Measurements from ENCODE around the gene BABAM2.
"Not testable (repeated sequence)": the region's sequence is repeated elsewhere in the genome, so short reads cannot be mapped to it uniquely, and the experiment has no call there.

The BABAM2 gene

DNA sequence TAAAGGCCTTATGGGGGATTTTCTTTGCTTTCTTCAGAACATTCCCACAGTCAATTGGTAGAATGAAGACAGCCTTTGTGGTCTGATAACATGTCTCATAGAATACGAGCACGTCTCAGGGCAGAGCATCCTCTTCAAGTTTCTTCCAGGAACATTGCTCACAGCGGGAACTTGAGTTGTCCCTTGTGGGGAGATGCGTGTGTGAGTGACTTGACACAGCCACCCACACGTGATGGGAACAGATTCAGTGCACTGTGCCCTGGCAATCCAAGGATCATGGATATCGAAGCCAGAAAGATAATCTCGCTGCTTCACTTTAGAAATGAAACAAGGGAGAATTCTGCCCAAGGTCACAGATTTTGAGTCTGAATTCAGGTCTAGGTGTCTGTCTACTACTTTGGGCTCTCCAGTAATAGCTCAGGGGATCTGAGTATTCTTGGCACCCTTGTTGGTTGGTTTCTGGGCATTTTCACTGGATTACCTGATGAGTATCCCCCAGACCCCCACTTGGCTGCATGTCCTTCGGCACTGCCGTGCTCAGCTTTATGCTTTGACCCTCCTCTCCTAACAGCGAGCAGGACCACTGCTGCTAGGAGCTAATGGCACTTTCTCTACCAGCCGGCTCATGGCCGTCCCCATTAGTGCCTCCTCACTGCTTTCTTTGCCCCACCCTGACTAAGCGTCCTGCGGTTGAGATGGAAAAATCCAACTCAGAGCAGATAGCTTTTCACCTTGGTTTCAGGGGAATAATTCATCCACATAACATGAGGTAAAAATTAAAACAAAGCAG is 426.2 kb downstream of the BABAM2 start:
- no peak for DNase-seq (ENCODE audit: low spot score)

DNA sequence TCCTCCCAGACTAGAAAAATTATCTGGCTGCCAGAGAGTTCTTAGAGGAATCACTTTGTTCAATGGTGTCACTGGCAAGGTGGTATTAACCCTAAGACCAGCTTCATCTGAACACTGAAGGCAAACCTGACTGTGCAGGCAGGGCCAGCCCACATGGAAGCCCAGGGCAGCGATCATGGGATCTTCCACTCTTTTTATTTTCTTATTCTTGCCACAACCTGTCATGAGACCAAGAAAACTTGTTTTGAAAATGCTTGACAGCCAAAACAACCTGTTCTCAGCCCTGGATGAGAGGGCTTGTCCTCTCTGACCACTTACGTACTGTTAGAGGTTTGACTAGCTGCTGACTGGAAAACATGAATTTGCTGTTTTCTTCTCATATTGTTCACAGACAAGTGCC is 426.9 kb downstream of the BABAM2 start:
- DNase-seq (ENCODE audit: low spot score), result no peak

DNA sequence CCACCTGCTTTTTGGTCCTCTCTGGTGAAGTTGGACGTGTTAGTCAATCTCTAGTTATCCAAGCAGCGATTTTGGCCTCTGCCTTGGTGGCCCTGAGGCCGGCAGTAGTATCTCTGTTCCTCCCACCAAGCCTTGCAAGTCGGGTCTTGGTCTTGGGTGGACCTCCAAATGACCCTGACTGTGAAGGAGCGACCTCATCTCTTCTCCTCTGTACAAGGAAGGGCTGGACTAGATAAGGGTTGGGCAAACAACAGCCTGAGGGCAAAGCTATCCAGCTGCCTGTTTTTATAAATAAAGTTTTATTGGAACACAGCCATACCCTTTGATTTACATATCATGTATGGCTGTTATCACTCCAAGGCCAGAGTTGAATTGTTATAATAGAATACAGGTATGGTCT is 427.5 kb downstream of the BABAM2 start:
- no peak for DNase-seq (ENCODE audit: low spot score)

DNA sequence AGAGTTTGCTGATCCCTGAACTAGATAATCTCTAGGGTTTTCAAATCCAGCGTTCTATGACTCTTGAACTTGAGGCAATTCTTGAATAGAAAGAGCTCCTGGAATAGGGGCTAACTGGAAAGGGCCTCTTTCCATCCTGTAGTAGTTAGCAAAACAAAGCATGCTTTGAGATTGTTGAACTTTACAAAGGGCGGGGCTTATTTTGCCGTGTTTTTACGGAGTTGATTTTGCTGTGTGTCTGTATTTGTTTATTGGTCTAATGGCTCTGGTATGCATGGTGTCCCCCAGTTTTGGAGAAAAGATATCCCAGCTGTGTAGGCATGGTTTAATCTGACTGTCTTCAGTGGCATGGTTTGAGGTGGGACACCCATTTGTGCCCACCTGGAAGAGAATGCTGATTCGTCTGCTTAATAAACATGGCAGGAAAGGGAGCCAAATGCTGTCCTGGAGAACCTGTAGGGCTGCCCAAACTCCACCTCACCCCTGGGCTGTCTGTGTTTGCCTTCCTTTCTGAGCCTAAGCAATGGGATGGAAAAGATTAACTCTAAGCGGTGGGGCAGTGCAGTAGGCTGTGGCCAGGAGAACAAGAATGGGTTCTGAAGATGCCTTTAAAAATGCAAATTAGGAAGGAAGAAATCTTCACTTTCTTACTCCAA is 428.1 kb downstream of the BABAM2 start:
- no peak for DNase-seq (ENCODE audit: low spot score)

DNA sequence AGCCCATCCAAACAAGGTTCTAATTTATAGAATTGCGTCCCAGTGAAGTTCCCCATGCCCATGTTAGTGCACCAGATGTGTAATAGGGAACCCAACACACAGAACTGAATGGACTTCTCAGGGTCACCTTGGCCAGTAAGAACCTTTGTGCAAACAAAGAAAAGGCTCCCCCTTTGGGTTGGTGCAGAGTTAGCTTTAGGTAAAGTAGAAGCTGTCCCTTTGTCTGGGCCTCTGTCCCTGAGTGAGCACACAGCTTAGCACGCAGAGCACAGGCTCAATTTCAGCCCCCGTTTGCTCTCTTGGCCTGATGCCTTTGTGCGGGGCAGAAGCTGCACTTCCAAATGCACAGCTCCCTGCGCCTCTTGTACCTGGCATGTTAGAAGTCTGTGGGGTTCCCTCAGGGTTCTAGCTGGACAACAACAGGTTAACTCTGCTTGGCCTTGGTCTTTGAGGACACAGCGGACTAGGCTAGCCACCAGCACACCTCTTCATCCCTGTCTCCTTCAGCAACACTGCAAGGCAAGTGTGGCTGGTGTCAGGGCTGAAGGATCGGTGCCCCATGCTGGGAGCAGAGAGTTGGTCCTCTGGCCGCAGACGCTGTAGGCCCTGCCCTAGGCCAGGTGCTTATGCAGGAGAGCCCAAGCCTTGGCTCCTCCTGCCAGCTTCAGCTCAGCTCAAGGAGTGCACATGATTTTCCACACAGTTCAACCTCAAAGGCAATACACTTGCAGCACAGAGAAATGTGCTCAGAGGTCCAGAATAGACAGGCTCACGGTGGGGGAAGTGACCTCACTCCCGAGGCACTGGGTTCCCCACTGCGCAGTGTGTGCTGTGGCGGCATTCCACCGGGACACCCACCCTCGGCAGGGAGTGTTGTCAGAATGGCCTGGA is 428.8 kb downstream of the BABAM2 start:
- DNase-seq (ENCODE audit: low spot score), result no peak

DNA sequence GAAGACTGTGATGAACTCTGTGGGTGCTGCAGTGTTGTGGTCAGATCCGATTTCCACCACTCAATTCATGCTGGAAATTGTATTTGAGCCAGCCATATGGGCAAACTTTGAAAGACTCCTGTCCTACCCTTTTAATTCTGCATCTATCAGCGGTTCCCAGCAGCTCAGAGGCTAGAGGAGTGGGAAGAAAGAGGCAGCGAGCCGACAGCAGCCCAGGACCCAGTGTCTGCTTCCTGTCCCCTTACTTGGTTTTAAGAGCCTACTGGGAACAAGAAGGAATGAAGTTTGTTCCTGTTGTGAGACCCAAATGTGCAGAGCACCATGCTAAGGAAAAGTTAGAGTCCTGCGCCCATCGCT is 429.5 kb downstream of the BABAM2 start:
- no peak for DNase-seq (ENCODE audit: low spot score)

DNA sequence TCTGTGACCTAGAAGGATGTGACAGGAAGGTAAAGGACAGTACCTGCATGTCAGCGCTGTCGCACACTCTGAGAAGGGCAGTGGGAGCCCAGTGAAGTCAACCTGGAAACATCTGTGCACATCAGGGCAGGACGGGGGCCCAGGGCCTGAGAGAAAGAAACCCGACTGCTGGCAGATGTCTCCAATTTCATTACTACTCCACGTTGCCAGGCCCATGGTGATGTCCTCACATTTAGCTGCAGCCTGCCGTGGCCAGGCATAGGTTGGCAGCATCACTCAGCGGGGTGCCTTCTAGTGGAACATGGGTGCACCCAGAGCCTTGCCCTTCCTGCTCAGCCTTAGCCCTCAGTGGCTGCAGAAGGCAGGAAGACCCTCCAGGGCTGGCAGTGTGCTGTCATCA is 429.8 kb downstream of the BABAM2 start:
- no peak for DNase-seq (ENCODE audit: low spot score)

DNA sequence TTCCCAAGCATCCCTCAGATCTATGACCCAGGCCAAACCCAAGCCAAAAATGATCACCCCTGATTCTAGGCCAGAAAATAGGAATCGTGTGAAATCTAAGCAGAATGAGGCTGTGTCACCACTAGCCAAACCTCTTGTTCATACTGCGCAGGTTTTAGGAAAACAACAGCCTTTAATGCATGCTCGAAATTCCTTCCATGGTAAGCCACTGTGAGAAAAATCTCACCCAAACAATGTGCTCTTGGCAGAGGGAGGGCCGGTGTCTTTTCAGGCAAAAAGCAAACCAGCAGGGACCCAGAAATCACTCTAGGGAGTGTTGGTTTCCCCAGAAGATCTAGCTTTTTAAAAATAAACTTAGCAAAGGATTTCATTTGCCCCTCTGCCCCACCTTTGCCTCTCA is 430.9 kb downstream of the BABAM2 start:
- no peak for DNase-seq (ENCODE audit: low spot score)

DNA sequence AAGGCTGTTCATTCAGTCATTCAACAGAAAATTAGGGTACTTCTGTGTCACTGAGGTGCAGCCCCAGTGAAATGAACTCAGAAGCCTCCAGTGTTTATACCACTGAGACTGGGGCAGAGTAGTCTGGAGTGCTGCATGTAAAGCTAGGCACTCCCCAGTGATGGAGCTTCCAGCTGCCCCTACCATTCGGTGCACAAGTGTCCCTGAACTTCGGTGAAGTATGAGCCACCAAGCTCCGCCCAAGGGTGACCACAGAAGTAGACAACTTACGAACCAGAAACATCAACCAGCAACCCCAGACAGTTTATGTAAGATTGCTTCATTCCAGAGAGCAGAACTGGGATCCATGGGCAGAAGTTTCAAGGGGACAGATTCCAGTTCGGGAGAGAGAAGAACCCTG is 431.5 kb downstream of the BABAM2 start:
- no peak for DNase-seq (ENCODE audit: low spot score)

DNA sequence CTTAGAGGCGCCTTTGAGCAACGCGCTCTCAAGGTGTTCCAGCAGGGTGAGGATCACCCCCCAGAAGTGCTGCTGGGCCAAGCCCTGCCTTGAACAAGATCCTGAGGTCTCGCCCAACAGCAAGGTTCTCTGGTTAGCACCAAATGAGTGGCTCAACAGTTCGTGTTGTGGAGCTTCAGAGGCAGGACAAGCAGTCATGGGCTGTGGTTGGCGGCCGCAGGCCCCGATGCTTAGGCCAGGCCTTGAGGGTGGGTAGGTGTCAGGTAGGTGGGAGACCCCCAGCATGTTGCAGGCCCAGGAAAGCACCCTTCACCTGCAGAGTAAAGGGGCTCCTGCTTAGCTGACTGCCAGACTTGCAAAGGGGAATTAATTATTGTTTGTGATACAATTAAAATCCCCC is 431.9 kb downstream of the BABAM2 start:
- DNase-seq (ENCODE audit: low spot score), result no peak

DNA sequence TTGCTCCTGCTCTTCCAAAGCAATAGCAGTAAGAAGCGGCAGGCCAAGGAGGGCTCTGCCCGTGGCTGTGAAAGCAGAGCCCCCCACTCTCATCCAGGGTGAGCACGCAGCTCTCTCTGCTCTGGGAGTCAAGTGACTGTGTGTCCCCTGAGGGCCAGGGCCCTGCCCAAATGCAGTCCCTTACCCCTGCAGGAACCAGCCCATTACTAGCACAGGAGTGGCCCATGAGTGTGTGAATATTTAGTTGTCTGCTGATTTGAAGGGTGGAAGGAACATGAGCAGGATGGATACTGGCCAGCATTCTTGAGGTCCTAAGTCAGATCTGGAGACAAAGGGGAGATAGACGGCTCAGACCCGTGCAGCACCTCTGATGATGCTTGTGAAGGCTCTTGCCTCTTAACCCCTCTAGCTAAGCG is 432.5 kb downstream of the BABAM2 start:
- DNase-seq (ENCODE audit: low spot score), result no peak

DNA sequence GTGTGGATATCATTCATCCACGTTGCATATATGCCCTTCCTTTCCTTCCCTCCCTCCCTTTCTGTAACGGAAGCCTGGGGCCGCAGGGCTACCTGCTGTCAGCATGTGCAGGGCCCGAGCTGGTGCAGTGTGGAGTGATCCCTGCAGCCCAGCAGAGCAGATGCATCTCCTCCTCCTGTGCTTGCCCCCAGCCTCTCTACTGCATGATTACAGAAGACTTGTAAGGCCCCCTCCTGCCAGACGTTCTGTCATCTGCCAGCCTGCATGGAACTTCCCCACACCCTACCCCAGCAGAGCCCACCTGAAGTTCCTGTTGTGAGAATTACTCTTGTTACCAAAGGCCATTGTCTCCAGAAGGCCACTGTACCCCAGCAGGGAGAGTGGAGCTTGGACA is 434.6 kb downstream of the BABAM2 start:
- DNase-seq (ENCODE audit: low spot score), result no peak

DNA sequence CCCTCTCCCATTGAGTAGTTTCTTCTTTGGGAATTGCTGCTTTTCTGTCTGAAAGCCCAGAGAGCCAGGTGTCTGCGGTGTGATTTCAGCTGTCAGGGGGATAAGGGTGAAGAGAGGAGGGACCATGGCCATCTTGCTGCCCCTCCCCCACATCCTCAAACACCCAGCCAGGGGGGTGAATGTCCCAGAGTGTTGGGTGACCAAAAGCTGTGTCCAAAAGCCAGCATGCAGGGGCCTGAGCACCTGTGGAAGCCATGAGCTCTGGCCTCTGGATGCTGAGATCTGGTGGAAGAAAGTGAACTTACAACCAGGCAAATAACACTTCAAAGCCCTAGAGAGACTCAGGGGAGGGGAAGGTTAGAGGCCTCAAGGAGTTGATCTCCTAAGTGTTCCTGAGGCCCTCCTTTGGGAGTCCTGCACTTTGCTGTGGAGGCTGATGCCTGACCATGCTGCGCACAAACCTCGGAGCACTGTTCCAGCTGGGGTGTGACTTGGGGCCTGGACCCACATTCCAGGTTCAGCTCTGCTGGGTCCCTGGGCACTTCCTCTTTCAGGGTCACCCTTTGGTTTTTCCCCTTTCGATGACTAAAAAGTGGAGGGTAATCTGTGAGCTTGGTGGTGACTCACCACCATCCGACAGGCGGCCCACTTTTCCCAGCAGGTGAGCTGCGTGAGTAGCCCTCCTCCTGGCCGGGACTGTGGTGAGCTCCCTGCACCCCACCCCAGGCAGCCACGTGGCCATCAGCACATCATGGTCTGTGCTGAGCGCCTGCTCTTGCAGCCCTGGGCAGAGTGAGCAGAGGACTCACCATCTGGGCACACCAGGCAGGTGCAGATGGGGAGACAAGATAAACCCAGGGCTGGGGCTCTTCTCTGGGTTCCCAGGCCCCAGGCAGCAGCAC is 435.3 kb downstream of the BABAM2 start:
- DNase-seq (ENCODE audit: low spot score), result no peak

DNA sequence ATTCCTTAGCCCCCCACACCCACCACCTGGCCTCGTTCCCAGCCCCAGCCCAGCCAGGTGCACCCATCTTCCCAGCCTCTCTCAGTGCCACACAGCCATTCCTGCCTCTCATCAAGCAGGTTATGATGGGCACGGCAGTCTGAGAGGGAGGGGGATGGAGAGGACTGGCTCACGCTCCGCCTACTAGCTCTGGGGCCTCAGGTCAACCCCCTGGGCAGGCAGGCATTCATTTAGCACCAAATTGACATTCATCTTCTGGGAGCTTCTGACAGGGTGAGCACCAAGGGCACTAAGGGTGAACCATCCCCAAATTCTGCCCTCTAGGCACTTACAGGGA is 435.9 kb downstream of the BABAM2 start:
- DNase-seq (ENCODE audit: low spot score), result no peak

DNA sequence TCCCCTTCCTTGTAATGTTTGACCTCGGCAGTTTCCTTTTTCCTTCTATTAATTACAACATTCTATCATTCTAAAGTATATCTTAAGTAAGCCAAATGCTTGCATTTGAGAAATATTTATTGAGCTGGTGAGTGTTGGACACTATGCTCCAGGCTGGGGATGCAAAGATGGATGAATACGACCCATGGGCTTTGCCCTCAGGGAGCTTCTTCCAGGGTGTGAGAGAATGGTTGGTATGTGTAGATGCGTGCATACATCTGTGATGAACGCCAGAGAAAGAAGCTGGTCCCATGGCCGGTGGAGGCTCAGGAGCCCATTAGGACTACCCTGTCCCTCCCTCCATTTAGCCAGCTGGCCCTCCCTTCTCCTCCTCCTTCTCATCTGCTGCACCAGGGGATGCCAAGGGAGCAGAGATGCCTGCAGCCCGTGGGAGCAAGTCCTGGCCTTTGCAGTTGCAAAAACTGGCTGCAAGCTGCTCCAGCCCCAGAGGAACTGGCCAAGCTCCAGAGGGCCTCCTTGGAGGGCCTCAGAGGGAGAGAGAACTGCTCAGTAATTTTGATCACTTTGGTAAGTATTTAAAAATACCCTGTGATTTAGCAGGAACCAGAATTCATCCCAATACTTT is 436.5 kb downstream of the BABAM2 start:
- no peak for DNase-seq (ENCODE audit: low spot score)

DNA sequence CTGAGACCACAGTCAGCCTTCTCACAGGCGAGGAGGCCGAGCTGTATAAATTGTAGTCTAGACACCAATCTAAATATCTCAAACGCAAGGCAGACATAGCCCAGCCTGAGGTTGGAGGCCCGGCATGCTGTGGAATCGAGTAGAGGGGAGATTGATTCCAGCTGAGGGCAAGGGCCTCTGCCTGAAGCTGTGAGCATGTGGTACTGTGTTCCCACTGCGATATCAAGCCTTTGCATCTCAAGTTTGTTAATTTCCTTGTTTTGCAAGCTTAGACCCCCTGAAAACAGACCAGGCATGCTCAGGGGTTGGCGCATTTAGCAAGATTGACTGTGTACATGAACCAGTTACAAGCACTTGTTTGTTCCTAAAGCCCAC is 437.0 kb downstream of the BABAM2 start:
- DNase-seq (ENCODE audit: low spot score), result no peak

DNA sequence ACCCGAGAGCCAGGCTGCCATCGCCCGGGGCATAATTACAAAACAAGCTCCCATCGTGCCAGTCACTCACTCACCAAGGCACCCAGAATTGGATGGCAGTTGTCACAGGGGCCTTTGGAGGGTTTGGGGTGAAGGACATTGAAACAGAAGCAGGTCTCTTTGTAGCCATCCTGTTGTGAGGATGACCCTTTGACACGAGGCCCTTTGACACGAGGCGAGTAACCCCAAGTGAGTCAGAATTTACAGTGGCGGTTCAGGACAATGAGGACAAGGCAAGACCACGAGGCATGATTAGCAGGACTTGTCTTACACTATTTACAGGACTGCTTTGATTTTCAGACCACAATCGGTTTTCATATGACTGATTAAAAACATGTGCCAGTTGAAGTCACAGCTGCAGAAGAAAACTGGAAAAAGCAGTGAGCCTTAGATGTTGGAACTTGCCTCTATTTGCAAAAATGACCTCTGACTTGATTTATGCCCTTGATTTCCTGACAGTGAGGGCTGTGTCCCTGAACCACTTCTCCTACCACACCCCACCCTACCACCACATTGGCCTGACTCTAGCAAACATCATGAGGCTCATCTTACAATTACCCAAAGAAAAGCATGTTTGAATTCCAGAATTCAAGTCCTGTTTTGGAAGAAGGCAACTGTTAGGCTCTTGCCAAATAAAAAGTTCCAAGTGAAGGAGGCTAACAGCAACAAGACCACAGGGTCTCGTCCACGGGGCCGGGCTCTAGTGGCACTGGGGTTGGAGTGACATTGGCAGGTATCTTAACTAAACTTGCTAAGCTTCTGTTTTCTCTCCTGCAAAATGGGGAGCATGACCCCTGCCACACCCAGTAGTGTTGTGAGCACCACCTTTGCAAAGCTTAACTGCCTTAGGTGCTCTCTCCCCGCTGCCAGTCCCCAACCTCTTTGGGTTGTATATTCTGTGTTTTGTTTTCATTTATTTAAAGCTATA is 437.7 kb downstream of the BABAM2 start:
- no peak for DNase-seq (ENCODE audit: low spot score)

DNA sequence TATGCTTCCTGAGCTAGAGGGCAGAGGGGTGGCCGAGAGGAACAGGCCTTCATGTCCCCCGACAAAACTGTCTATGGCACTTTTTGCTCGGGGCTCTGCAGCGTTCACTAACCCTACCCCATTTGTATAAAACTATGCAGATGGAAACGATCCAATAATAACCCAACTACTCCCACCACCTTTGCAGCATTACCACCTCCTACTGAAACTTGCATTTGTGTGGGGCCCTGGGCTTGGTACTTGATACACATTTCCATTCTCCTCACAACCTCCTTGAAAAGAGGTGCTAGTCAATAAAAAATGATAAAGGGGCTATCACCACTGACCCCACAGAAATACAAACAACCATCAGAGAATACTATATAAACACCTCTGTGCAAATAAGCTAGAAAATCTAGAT is 438.7 kb downstream of the BABAM2 start:
- DNase-seq (ENCODE audit: low spot score), result no peak

DNA sequence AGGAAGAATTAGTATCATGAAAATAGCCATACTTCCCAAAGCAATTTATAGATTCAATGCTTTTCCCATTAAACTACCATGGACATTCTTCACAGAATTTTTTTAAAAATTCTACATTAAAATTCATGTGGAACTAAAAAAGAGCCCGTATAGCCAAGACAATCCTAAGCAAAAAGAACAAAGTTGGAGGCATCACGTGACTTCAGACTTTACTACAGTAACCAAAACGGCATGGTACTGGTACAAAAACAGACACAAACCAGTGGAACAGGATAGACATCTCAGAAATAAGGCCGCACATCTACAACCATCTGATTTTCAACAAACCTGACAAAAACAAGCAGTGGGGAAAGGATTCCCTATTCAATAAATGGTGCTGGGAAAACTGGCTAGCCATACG is 440.2 kb downstream of the BABAM2 start:
- DNase-seq (ENCODE audit: low spot score), result not testable (repeated sequence)

DNA sequence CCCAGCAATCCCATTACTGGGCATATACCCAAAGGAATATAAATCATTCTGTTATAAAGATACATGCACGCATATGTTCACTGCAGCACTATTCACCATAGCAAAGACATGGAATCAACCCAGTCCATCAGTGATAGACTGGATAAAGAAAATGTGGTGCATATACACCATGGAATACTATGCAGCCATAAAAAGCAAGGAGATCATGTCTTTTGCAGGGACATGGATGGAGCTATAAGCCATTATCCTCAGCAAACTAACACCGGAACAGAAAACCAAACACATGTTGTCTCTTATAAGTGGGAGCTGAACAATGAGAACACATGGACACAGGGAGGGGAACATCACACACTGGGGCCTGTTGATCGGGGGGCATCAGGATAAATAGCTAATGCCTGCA is 441.3 kb downstream of the BABAM2 start:
- not testable (repeated sequence) for DNase-seq (ENCODE audit: low spot score)
